Measurements from ENCODE around the gene DOCK1. TPM values are rescaled to one million over a fixed set of nuclear protein-coding genes. Genes with fewer than 3 reads are reported as not detected.

Gene DOCK1
- total and polyA plus RNA-seq, 5 donors, result 7.8 to 23.1 (median 20.8) TPM

DNA sequence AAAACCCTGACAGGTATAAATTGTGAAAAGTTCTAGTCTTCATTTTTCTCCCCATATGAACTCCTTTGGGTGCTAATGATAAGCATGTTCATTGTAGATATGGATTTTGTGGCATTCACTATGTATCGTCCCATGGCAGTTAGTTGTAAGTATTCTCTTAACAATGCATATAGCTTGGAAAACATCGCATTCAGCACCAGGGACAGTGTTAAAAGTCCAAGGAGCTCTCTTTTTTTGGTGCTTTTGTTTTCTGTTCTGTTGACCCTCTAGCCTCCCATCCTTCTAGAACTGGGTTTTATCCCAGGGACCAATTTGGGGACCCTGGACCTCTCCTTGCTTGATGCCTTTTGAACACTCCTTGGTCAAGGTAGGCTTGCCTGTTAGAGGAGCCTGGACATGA, 253.4 kb downstream of the DOCK1 start:
- Histone ChIP-seq H3K4me1 (ENCODE audit: control insufficient read depth, insufficient read depth, low read length) (peaks cover 7% of the 10 kb centered on the region), H3K27ac (ENCODE audit: low read length) (no peak overlapping the region), H3K4me3 (ENCODE audit: low read length) (no peak overlapping the region), H3K9me3 (ENCODE audit: control insufficient read depth, low read length) (no peaks in the 10 kb centered on the region), H3K27me3 (ENCODE audit: control insufficient read depth, insufficient read depth) (no peaks in the 10 kb centered on the region)
- no peak for DNase-seq
- WGBS, result 94% methylated on average over 2 of the region's 2 CpGs
- no peak for ATAC-seq
- intact Hi-C loops (cut with DNase I), result no loop called here

DNA sequence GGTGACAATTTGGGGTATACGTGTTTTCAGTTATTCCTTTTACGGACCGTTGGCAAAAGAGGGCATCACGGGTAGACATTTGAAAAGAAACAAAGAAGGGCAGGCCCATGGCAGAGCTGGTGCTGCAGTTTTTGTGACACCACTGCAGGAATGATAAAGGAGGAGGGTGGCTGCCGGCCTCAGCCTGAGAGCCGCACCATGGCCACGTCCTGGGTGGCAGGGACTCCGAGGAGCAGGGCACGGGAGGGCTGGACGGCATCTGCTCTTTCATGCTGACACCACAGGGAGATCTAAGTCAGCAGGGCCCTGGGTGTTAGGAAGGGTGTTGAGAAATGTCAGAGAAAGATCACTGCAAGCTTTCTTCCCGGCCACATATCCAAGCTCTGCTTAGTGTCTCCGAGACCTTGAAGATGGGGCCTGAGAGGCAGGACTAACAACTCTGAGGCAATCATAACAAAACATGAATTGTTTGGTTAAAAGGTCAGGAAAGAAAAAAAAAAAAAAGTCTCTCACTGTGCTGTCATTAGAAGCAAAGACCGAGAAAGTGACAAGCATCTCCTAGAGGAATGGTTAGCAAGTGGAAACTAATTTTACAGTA, 254.5 kb downstream of the DOCK1 start:
- ATAC-seq (no peak), DNase-seq (no peak)
- intact Hi-C loops (cut with DNase I), result no loop called here
- 89% methylated on average over 13 of the region's 13 CpGs for WGBS
- no peak overlapping the region for H3K4me3 ChIP-seq (ENCODE audit: low read length)
- H3K27me3 ChIP-seq (ENCODE audit: control insufficient read depth, insufficient read depth), result no peaks in the 10 kb centered on the region
- no peaks in the 10 kb centered on the region for H3K9me3 ChIP-seq (ENCODE audit: control insufficient read depth, low read length)
- peaks cover 7% of the 10 kb centered on the region for H3K4me1 ChIP-seq (ENCODE audit: control insufficient read depth, insufficient read depth, low read length)
- no peak overlapping the region for H3K27ac ChIP-seq (ENCODE audit: low read length)

DNA sequence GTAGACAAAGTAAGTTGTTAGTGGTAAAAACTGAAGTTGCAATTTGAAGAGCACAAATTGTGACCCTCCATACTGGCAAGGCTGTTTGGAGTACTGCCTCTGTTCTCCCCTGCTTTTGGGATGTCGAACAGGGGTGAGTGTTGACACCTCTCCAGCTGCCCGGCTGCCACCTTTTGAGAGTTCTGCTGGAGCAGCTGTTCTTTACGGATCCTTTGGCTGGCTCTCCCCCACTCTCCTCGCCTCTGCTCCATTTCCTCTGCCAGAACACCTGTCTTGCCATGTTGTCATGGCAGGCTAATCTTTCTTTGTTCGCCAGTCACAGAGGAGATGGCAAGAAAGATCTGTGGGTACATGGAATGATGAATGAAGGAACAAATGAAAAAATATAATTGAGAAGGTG, 256.3 kb downstream of the DOCK1 start:
- H3K4me1 ChIP-seq (ENCODE audit: control insufficient read depth, insufficient read depth, low read length), result peaks cover 7% of the 10 kb centered on the region
- WGBS, result 85% methylated on average over 5 of the region's 5 CpGs
- no peak for ATAC-seq
- no peak overlapping the region for H3K27ac ChIP-seq (ENCODE audit: low read length)
- intact Hi-C loops (cut with DNase I), result no loop called here
- no peak for DNase-seq
- no peak overlapping the region for H3K4me3 ChIP-seq (ENCODE audit: low read length)
- no peaks in the 10 kb centered on the region for H3K9me3 ChIP-seq (ENCODE audit: control insufficient read depth, low read length)
- no peaks in the 10 kb centered on the region for H3K27me3 ChIP-seq (ENCODE audit: control insufficient read depth, insufficient read depth)

DNA sequence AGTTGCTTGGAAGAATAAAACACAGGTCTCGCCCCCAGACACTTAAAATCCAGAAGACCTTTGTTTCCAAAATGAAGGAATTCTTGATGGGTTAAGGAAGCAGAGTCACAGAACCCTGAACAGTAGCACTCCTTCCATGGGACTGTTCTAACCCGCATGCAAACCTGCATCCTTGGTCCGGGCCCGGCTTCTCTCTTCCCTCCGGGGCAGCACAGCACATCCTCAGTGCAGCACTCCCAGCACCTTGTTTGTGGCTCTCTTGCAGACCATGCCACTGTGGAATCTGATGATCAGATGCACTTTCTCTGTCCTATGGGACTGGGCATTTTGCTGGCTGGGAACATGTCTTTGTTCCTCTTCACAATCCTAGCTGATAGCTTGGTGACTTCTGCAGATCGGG, 257.6 kb downstream of the DOCK1 start:
- Histone ChIP-seq H3K4me1 (ENCODE audit: control insufficient read depth, insufficient read depth, low read length) (peaks cover 4% of the 10 kb centered on the region), H3K4me3 (ENCODE audit: low read length) (no peak overlapping the region), H3K27ac (ENCODE audit: low read length) (no peak overlapping the region), H3K9me3 (ENCODE audit: control insufficient read depth, low read length) (no peaks in the 10 kb centered on the region), H3K27me3 (ENCODE audit: control insufficient read depth, insufficient read depth) (no peaks in the 10 kb centered on the region)
- ATAC-seq (no peak), DNase-seq (no peak)
- intact Hi-C loops (cut with DNase I), result no loop called here
- 98% methylated on average over 6 of the region's 6 CpGs for WGBS

DNA sequence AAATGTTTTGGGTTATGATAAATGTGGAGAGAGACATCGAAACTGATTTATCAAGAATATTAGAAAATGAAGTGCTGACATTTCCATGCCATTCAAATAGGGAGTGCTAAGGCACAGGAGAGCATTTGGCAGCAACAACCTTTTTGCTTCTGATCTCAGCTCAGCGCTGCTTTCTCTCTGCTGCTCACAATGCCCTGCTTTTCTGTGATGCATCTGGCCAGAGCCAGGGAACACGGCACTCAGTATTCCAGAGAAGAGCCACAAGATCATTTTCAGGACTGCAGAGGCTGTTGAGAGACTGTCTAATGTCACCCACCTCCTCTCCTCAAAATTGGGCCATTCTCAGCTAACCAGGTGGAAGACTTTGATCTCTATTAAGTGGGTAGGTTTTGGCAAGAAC, 263.0 kb downstream of the DOCK1 start:
- no peaks in the 10 kb centered on the region for H3K27me3 ChIP-seq (ENCODE audit: control insufficient read depth, insufficient read depth)
- intact Hi-C loops (cut with DNase I), result no loop called here
- no peak for ATAC-seq
- 78% methylated on average over 3 of the region's 3 CpGs for WGBS
- no peaks in the 10 kb centered on the region for H3K4me1 ChIP-seq (ENCODE audit: control insufficient read depth, insufficient read depth, low read length)
- H3K4me3 ChIP-seq (ENCODE audit: low read length), result no peak overlapping the region
- no peak for DNase-seq
- no peak overlapping the region for H3K27ac ChIP-seq (ENCODE audit: low read length)
- H3K9me3 ChIP-seq (ENCODE audit: control insufficient read depth, low read length), result no peaks in the 10 kb centered on the region

DNA sequence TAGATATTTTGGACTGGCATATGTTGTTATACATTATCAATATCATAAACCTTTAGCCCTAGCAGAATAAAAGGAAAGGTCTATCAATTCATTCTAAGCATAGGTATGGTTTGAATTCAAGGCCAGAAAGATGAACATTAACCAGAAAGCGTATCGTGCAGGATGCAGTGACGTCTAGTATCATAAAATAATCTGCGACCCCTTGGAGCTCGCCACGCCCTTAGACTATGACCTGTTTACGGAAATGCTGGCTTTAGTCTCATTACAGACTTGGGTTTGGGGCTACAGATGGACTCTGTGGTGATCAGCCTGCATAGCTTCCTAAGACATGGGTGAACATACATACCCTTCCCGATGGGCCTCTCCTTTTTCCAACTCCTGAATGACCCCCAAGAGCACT, 269.6 kb downstream of the DOCK1 start:
- Histone ChIP-seq H3K4me1 (ENCODE audit: control insufficient read depth, insufficient read depth, low read length) (no peaks in the 10 kb centered on the region), H3K9me3 (ENCODE audit: control insufficient read depth, low read length) (no peaks in the 10 kb centered on the region), H3K27ac (ENCODE audit: low read length) (no peak overlapping the region), H3K27me3 (ENCODE audit: control insufficient read depth, insufficient read depth) (no peaks in the 10 kb centered on the region), H3K4me3 (ENCODE audit: low read length) (no peak overlapping the region)
- WGBS, result 98% methylated on average over 8 of the region's 8 CpGs
- no peak for DNase-seq
- intact Hi-C loops (cut with DNase I), result no loop called here
- no peak for ATAC-seq

DNA sequence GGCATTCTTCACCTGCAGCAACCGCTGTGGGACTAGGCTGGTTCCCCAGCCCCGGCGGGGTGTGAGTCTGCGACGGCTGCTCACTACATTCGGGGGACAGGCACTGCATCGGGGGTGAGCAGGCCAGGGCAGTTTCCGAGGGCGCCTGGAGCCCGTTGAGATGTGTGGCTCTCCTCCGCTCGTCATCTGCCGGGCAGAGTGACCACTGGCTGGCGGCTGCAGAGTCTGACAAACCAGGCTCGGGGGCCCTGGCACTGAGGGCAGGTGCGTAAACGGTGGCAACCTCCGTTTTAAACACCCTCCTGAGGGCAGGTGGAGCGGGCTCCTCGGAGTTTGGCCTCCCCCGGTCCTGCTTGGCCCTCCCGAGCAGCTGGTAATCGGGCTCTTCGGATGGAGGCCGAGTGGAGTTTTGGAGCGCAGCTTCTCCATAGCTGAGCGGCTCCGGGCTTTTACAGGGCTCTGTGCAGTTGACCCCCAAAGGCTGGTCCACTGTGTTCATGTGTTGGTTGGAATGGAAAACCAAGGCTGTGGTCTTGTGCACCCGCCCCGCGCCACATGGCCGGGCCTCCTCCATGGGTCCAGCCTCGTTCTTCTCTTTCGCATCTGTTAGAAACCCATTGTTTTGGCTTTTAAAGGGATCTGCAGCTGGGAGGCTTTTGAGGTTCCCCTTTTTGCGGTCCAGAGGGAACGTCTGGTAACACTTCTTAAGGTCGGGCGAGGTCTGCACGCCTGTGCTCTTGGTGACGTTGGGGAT, 270.3 kb downstream of the DOCK1 start:
- H3K27me3 ChIP-seq (ENCODE audit: control insufficient read depth, insufficient read depth), result no peaks in the 10 kb centered on the region
- no peak overlapping the region for H3K4me3 ChIP-seq (ENCODE audit: low read length)
- ATAC-seq (no peak), DNase-seq (no peak)
- H3K9me3 ChIP-seq (ENCODE audit: control insufficient read depth, low read length), result no peaks in the 10 kb centered on the region
- intact Hi-C loops (cut with DNase I), result no loop called here
- no peaks in the 10 kb centered on the region for H3K4me1 ChIP-seq (ENCODE audit: control insufficient read depth, insufficient read depth, low read length)
- H3K27ac ChIP-seq (ENCODE audit: low read length), result no peak overlapping the region
- 95% methylated on average over 40 of the region's 40 CpGs for WGBS

DNA sequence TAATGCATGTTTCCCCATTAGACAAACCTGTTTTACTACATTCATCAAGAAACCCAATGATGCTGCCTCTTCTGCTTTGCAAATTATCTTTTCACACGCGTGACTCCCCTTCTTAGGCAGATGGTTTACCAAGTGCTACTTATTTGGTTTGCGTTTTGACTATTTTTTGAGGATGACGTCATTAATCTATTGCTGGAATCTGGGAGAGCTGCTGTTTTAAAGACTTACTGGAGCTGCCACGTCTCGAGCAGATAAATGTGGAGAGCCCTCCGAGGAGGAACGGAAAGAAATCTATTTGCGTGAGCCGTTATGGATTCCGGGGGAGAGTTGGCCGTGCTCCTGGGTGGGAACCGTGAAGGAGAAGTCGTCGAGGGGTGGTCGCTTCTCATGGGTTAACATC, 271.4 kb downstream of the DOCK1 start:
- intact Hi-C loops (cut with DNase I), result no loop called here
- Histone ChIP-seq H3K9me3 (ENCODE audit: control insufficient read depth, low read length) (no peaks in the 10 kb centered on the region), H3K27me3 (ENCODE audit: control insufficient read depth, insufficient read depth) (no peaks in the 10 kb centered on the region), H3K27ac (ENCODE audit: low read length) (no peak overlapping the region), H3K4me3 (ENCODE audit: low read length) (no peak overlapping the region), H3K4me1 (ENCODE audit: control insufficient read depth, insufficient read depth, low read length) (no peaks in the 10 kb centered on the region)
- 84% methylated on average over 16 of the region's 16 CpGs for WGBS
- DNase-seq (no peak), ATAC-seq (no peak)

DNA sequence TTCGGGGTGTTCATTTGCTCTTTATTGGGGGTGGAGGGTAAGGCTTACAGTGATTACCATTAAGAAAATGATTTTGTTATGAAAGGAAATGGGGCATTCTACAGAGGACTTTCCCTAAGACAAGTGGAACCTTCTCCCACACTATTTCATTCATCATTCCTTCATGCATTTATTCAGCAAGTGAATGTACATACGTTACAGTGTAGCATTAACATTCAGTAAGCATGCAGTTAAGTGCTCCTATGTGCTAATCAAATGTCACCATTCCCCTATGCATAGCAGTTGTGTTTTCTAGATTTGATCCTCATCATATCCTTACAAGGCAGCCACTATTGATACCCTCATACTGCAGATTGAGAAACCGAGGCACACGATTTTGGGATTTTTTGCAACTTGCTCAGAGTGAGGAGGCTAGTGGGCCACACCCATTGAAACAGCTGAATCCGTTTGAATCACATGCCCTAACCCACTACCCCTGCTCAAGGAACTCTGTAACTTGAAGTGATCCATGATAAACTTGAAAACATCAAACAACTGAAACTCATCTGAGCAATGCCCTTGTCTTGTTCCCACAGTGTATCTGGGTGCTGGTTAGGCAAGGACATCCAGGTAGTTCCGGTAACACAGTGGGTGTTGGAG, 274.5 kb downstream of the DOCK1 start:
- H3K4me3 ChIP-seq (ENCODE audit: low read length), result no peak overlapping the region
- no peaks in the 10 kb centered on the region for H3K9me3 ChIP-seq (ENCODE audit: control insufficient read depth, low read length)
- no peak overlapping the region for H3K27ac ChIP-seq (ENCODE audit: low read length)
- DNase-seq, result no peak
- H3K4me1 ChIP-seq (ENCODE audit: control insufficient read depth, insufficient read depth, low read length), result no peaks in the 10 kb centered on the region
- intact Hi-C loops (cut with DNase I), result no loop called here
- no peak for ATAC-seq
- WGBS, result 94% methylated on average over 6 of the region's 6 CpGs
- no peaks in the 10 kb centered on the region for H3K27me3 ChIP-seq (ENCODE audit: control insufficient read depth, insufficient read depth)

DNA sequence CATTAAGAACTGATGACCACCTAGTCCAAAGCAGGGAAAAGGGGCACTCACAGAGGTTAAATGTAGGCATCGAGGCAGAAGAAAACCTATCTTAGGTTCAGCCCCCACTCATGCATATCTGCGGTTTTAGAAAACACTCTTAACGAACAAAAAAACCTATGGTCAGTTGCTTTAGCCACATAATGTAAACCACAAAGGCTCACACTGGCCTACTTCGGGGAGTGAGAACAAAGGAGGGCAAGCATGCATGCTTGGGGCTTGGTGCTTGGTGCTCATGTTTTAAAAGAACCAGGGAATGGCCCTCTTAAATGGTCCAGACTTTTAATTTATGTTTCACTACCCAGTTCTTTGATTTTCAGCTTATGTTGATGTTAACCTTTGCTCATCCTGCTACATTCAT, 276.9 kb downstream of the DOCK1 start:
- Histone ChIP-seq H3K27me3 (ENCODE audit: control insufficient read depth, insufficient read depth) (no peaks in the 10 kb centered on the region), H3K4me1 (ENCODE audit: control insufficient read depth, insufficient read depth, low read length) (no peaks in the 10 kb centered on the region), H3K27ac (ENCODE audit: low read length) (no peak overlapping the region), H3K4me3 (ENCODE audit: low read length) (no peak overlapping the region), H3K9me3 (ENCODE audit: control insufficient read depth, low read length) (no peaks in the 10 kb centered on the region)
- DNase-seq (no peak), ATAC-seq (no peak)
- intact Hi-C loops (cut with DNase I), result no loop called here
- 95% methylated on average over 4 of the region's 4 CpGs for WGBS

DNA sequence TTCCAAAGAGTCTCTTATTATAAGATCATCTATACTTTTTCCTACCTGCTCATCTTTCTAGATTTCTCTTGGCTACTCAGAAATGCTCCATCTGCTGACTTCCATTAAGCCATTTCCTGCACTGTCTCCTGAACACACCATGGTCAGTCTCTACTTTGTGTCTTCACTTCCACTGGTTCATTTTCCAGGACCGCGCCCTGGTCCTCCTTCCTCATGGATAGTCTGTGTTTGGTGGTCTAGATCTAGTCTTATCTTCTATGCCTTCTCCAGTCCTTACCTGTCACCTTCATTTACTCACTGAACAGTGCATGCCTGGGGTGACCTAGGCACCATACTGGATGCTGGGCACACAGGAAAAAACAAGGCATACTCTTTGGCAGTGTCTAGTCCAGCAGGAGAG, 279.4 kb downstream of the DOCK1 start:
- intact Hi-C loops (cut with DNase I), result no loop called here
- no peak for ATAC-seq
- H3K27ac ChIP-seq (ENCODE audit: low read length), result no peak overlapping the region
- no peaks in the 10 kb centered on the region for H3K27me3 ChIP-seq (ENCODE audit: control insufficient read depth, insufficient read depth)
- H3K9me3 ChIP-seq (ENCODE audit: control insufficient read depth, low read length), result no peaks in the 10 kb centered on the region
- no peak overlapping the region for H3K4me3 ChIP-seq (ENCODE audit: low read length)
- WGBS, result 97% methylated on average over 2 of the region's 2 CpGs
- no peaks in the 10 kb centered on the region for H3K4me1 ChIP-seq (ENCODE audit: control insufficient read depth, insufficient read depth, low read length)
- no peak for DNase-seq

All from right cardiac atrium (tissue), 5 donors.